GM23248 (cell line): ENCODE data around the gene PRSS53.

ENCODE experiments used
- EZH2 ChIP-seq: fragments of 200-600 bp; sonication (generic); IDR thresholded peaks from 2 replicates; pipeline ENCODE4 v1.6.1; 2018; ENCODE audit warnings: antibody characterized with exemption, mild to moderate bottlenecking; ENCODE audit not compliant: insufficient read depth, poor library complexity, severe bottlenecking
- EZH2phosphoT487 ChIP-seq: fragments of 200-600 bp; sonication (generic); IDR thresholded peaks from 2 replicates; pipeline ENCODE4 v1.6.1; 2018; ENCODE audit warnings: antibody characterized with exemption, moderate library complexity, mild to moderate bottlenecking, low read depth; ENCODE audit not compliant: insufficient read depth

DNA sequence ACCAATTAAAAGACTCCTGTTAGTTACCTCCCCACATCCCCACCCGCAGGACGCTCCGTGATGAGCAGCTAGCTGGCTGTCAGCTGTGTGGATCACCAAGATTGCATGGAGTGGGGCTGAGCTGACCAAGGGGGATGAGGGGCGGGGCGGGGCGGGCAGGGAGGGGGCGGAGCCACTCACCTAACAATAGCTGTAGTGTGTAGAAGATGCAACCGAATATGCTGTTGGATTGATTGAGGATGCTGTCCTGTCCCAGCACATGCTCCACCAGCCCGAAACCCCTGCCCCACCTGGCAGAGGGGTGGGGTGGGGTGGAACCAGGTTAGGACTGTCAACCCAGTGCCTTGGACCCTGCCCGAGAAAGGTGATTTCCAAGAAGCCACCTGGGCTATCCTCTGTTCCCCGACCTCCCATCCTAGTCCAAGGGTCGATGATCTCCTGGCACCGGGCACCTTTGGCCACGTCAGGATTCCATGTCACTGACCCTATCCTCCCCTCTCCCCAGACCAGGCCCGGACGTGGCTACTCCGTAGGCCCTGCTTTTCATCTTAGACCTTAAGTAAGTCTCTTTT lies 4.5 kb upstream of the PRSS53 start:
- TF ChIP-seq EZH2 (no peak), EZH2phosphoT487 (no peak)
